Liver (tissue), 9 donors: ENCODE data around the gene CSTPP1. TPM values are rescaled to one million over a fixed set of nuclear protein-coding genes. Genes with fewer than 3 reads are reported as not detected.
"Not testable (repeated sequence)": the region's sequence is repeated elsewhere in the genome, so short reads cannot be mapped to it uniquely, and the experiment has no call there.

Experiments
- DNase-seq: peaks from one replicate; pipeline ENCODE4 v3.0.0-alpha.2; 2017; ENCODE audit warnings: low spot score
- H3K27ac ChIP-seq, 2 donors: one replicate each; pipeline ENCODE4 v1.7.0; 2013; ENCODE audit warnings: inconsistent platforms in 2 of 2, low read length in 2 of 2, control low read depth in 1 of 2, low read depth in 1 of 2, mild to moderate bottlenecking in 1 of 2
- H3K27me3 ChIP-seq, 4 donors: one replicate each; pipeline versions ENCODE4 v1.6.1 to v1.7.0; 2013; ENCODE audit warnings: low read length in 3 of 4, inconsistent platforms in 1 of 4, mild to moderate bottlenecking in 1 of 4, moderate library complexity in 1 of 4; ENCODE audit not compliant: control insufficient read depth in 4 of 4, insufficient read depth in 4 of 4
- H3K36me3 ChIP-seq, 4 donors: one replicate each; pipeline versions ENCODE4 v1.6.1 to v1.7.0; 2013; ENCODE audit warnings: low read length in 3 of 4, mild to moderate bottlenecking in 3 of 4, low read depth in 1 of 4, moderate library complexity in 1 of 4; ENCODE audit not compliant: control insufficient read depth in 4 of 4, insufficient read depth in 3 of 4
- H3K4me1 ChIP-seq, 4 donors: one replicate each; pipeline versions ENCODE4 v1.6.1 to v1.7.0; 2013; ENCODE audit warnings: low read length in 3 of 4, mild to moderate bottlenecking in 3 of 4, moderate library complexity in 1 of 4; ENCODE audit not compliant: control insufficient read depth in 4 of 4, insufficient read depth in 4 of 4
- H3K4me3 ChIP-seq, 3 donors: one replicate each; pipeline versions ENCODE4 v1.6.1 to v1.7.0; 2013; ENCODE audit warnings: low read length in 3 of 3, control low read depth in 1 of 3, low read depth in 1 of 3, mild to moderate bottlenecking in 1 of 3
- H3K9ac ChIP-seq, 2 donors: one replicate each; pipeline ENCODE4 v1.7.0; 2013; ENCODE audit warnings: low read length in 2 of 2, mild to moderate bottlenecking in 2 of 2, moderate library complexity in 2 of 2, control low read depth in 1 of 2, low read depth in 1 of 2
- H3K9me3 ChIP-seq, 4 donors: one replicate each; pipeline versions ENCODE4 v1.6.1 to v1.7.0; 2013; ENCODE audit warnings: low read length in 3 of 4; ENCODE audit not compliant: control insufficient read depth in 4 of 4
- ATF3 ChIP-seq: IDR thresholded peaks from 2 replicates; pipeline ENCODE4 v1.6.1; 2016; ENCODE audit warnings: antibody characterized with exemption
- CTCF ChIP-seq: fragments of 150-350 bp; IDR thresholded peaks from 2 replicates; pipeline ENCODE4 v1.5.1; 2017; ENCODE audit warnings: improper control_type of control experiment, low read depth, low read length; ENCODE audit not compliant: missing input control
- EGR1 ChIP-seq, 2 donors: IDR thresholded peaks; 2 replicates each; pipeline ENCODE4 v1.6.1; 2016 to 2018; ENCODE audit warnings: antibody characterized with exemption in 2 of 2, low read depth in 2 of 2
- FOXA1 ChIP-seq: IDR thresholded peaks from 2 replicates; pipeline ENCODE4 v1.6.1; 2016; ENCODE audit warnings: antibody characterized with exemption
- FOXA2 ChIP-seq: IDR thresholded peaks from 2 replicates; pipeline ENCODE4 v1.6.1; 2016; ENCODE audit warnings: antibody characterized with exemption
- GABPA ChIP-seq, 2 donors: IDR thresholded peaks in 1 of 2; conservative IDR thresholded peaks in 1 of 2; 2 replicates each; pipeline ENCODE4 v1.6.1; 2016; ENCODE audit warnings: antibody characterized with exemption in 2 of 2, mild to moderate bottlenecking in 1 of 2, moderate library complexity in 1 of 2
- HNF4A ChIP-seq, 2 donors: conservative IDR thresholded peaks; 2 replicates each; pipeline ENCODE4 v1.6.1; 2016; ENCODE audit warnings: antibody characterized with exemption in 2 of 2, mild to moderate bottlenecking in 2 of 2
- HNF4G ChIP-seq: IDR thresholded peaks from 2 replicates; pipeline ENCODE4 v1.6.1; 2016; ENCODE audit warnings: antibody characterized with exemption
- JUND ChIP-seq, 2 donors: IDR thresholded peaks; 2 replicates each; pipeline ENCODE4 v1.6.1; 2016; ENCODE audit warnings: antibody characterized with exemption in 2 of 2
- NR2F2 ChIP-seq: IDR thresholded peaks from 2 replicates; pipeline ENCODE4 v1.6.1; 2016; ENCODE audit warnings: antibody characterized with exemption
- RAD21 ChIP-seq, 2 donors: IDR thresholded peaks; 2 replicates each; pipeline ENCODE4 v1.6.1; 2016; ENCODE audit warnings: antibody characterized with exemption in 2 of 2, mild to moderate bottlenecking in 2 of 2
- RXRA ChIP-seq, 2 donors: IDR thresholded peaks; 2 replicates each; pipeline ENCODE4 v1.6.1; 2017 to 2018; ENCODE audit warnings: antibody characterized with exemption in 2 of 2, mild to moderate bottlenecking in 1 of 2
- SP1 ChIP-seq: IDR thresholded peaks from 2 replicates; pipeline ENCODE4 v1.6.1; 2018; ENCODE audit warnings: antibody characterized with exemption, mild to moderate bottlenecking
- YY1 ChIP-seq: IDR thresholded peaks from 2 replicates; pipeline ENCODE4 v1.6.1; 2016; ENCODE audit warnings: antibody characterized with exemption, mild to moderate bottlenecking
- WGBS: extraction: QIAGEN DNeasy Blood & Tissue Kit; methylation state at CpG from one replicate; pipeline ENCODE4 v1.1.7; 2013; 5-methylcytosine and 5-hydroxymethylcytosine counted together
- polyA plus RNA-seq, 2 donors: library from polyadenylated mRNA; stranded (reverse) in 1 of 2; unstranded in 1 of 2; fragments of 200-250 nt in 1 of 2; fragments of >200 nt in 1 of 2; fragmentation: Nextera tagmentation in 1 of 2; extraction: Ambion mirVana in 1 of 2; gene quantifications; one replicate each; pipeline versions ENCODE4 v1.2.1 to v1.2.3, GENCODE V29; 2013 to 2015
- total RNA-seq, 2 donors: library from RNA; depleted of rRNA; stranded (reverse); fragments of >200 nt; gene quantifications; one replicate each; pipeline ENCODE4 v1.2.3, GENCODE V29; 2014
- TF ChIP-seq, protein P1 (sequence below): IDR thresholded peaks from 2 replicates; pipeline ENCODE4 v1.6.1; 2016; ENCODE audit warnings: antibody characterized with exemption, mild to moderate bottlenecking
- TF ChIP-seq, protein P2 (sequence below): IDR thresholded peaks from 2 replicates; pipeline ENCODE4 v1.6.1; 2016; ENCODE audit warnings: antibody characterized with exemption
- donor health status: healthy.
- donor health status: healthy.
- donor health status: healthy.
- donor health status: healthy.
- donor health status: healthy.

The CSTPP1 gene
- total and polyA plus RNA-seq, 4 donors, result 5.4 to 6.6 (median 5.7) TPM

DNA sequence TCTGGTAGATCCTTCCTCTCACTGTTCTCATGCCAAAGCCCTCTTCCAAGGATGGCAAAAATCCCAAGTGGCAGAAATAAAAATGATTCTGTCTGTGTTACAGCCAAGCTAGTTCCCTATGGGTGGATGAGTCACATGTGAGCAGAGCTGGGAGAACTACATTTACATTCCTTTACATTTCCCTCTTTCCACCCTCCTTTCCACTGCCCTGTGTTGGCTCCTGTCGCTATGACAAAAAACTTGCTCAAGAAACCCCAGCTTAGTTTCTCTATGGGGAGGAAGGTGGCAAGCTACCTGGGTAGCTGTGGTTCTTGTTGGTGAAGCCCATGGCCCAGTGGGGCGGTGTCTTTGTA, 268.1 kb downstream of the CSTPP1 start (continued):
- TF ChIP-seq, protein P1, sequence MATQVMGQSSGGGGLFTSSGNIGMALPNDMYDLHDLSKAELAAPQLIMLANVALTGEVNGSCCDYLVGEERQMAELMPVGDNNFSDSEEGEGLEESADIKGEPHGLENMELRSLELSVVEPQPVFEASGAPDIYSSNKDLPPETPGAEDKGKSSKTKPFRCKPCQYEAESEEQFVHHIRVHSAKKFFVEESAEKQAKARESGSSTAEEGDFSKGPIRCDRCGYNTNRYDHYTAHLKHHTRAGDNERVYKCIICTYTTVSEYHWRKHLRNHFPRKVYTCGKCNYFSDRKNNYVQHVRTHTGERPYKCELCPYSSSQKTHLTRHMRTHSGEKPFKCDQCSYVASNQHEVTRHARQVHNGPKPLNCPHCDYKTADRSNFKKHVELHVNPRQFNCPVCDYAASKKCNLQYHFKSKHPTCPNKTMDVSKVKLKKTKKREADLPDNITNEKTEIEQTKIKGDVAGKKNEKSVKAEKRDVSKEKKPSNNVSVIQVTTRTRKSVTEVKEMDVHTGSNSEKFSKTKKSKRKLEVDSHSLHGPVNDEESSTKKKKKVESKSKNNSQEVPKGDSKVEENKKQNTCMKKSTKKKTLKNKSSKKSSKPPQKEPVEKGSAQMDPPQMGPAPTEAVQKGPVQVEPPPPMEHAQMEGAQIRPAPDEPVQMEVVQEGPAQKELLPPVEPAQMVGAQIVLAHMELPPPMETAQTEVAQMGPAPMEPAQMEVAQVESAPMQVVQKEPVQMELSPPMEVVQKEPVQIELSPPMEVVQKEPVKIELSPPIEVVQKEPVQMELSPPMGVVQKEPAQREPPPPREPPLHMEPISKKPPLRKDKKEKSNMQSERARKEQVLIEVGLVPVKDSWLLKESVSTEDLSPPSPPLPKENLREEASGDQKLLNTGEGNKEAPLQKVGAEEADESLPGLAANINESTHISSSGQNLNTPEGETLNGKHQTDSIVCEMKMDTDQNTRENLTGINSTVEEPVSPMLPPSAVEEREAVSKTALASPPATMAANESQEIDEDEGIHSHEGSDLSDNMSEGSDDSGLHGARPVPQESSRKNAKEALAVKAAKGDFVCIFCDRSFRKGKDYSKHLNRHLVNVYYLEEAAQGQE, result no peak
- no peak for TF ChIP-seq CTCF
- TF ChIP-seq RXRA (IDR thresholded peaks at IDR 0.05), result no peak
- no peak for TF ChIP-seq FOXA1
- no peak for TF ChIP-seq RAD21 (IDR thresholded peaks at IDR 0.05)
- TF ChIP-seq HNF4G, result no peak
- no peak for TF ChIP-seq FOXA2

- DNase-seq, H3K27ac ChIP-seq, H3K4me3 ChIP-seq, H3K36me3 ChIP-seq, H3K27me3 ChIP-seq, H3K9me3 ChIP-seq, H3K4me1 ChIP-seq, H3K9ac ChIP-seq: not testable (repeated sequence)
- 96% methylated on average over 5 of the region's 5 CpGs for WGBS
Observed at GRCh38 chr11:47206577-47206976, 270.0 kb downstream of the CSTPP1 start.

- no peak overlapping the region for H3K9ac ChIP-seq
- no peaks in the 10 kb centered on the region for H3K36me3 ChIP-seq
- H3K27ac ChIP-seq, result no peak overlapping the region
- H3K9me3 ChIP-seq, result no peaks in the 10 kb centered on the region
- no peak for TF ChIP-seq RXRA (IDR thresholded peaks at IDR 0.05)
- TF ChIP-seq HNF4A (conservative IDR thresholded peaks at IDR 0.05), result no peak
- no peak for TF ChIP-seq JUND (IDR thresholded peaks at IDR 0.05)
- TF ChIP-seq YY1, result no peak
- TF ChIP-seq ATF3, result no peak
- TF ChIP-seq, protein P2, sequence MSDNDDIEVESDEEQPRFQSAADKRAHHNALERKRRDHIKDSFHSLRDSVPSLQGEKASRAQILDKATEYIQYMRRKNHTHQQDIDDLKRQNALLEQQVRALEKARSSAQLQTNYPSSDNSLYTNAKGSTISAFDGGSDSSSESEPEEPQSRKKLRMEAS, result no peak
- TF ChIP-seq SP1, result no peak
- TF ChIP-seq HNF4G, result no peak
- TF ChIP-seq EGR1 (IDR thresholded peaks at IDR 0.05; ENCODE audit: low read depth in 2 of 2), result no peak
- no peak for TF ChIP-seq FOXA1
- TF ChIP-seq FOXA2, result no peak
- TF ChIP-seq NR2F2, result no peak
- TF ChIP-seq GABPA (IDR thresholded peaks at IDR 0.05 in 1 of 2, conservative IDR thresholded peaks at IDR 0.05 in 1 of 2), result no peak
- no peaks in the 10 kb centered on the region for H3K27me3 ChIP-seq
- H3K4me1 ChIP-seq, result no peaks in the 10 kb centered on the region
- whole genome bisulfite sequencing, result 91% methylated on average over 6 of the region's 6 CpGs
- no peak overlapping the region for H3K4me3 ChIP-seq
- no peak for DNase-seq
Observed at GRCh38 chr11:47207459-47207858, 270.9 kb downstream of the CSTPP1 start.

DNA sequence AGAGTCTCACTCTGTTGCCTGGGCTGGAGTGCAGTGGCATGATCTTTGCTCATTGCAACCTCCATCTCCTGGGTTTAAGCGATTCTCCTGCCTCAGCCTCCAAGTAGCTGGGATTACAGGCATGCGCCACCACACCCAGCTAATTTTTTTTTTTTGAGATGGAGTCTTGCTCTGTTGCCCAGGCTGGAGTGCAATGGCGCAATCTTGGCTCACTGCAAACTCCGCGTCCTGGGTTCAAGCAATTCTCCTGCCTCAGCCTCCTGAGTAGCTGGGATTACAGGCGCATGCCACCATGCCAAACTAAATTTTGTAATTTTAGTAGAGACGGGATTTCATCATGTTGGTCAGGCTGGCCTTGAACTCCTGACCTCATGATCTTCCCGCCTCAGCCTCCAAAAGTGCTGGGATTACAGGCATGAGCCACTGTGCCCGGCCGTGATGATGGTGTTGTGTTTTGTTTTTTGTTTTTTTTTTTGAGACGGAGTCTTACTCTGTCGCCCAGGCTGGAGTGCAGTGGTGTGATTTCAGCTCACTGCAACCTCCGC, 271.5 kb downstream of the CSTPP1 start:
- WGBS, result 79% methylated on average over 13 of the region's 13 CpGs

More for the DNA sequence above, 271.5 kb downstream of the CSTPP1 start:
- H3K9me3 ChIP-seq, DNase-seq, H3K27me3 ChIP-seq, H3K4me3 ChIP-seq, H3K4me1 ChIP-seq, H3K36me3 ChIP-seq, H3K27ac ChIP-seq, H3K9ac ChIP-seq: not testable (repeated sequence)
